Stomach (tissue), 4 donors: ENCODE results near the gene PIM3.

Experiments used
- CTCF ChIP-seq, 7 experiments: fragments of 450-650 bp in 4 of 7; fragments of 200-600 bp in 3 of 7; sonication (generic) in 3 of 7; IDR thresholded peaks; one replicate each; pipeline ENCODE4 v1.5.1; 2016 to 2019; ENCODE audit warnings: antibody characterized with exemption in 7 of 7, control low read depth in 2 of 7, mild to moderate bottlenecking in 1 of 7
- POLR2A ChIP-seq, 4 donors: fragments of 450-650 bp; IDR thresholded peaks; one replicate each; pipeline ENCODE4 v1.6.1; 2016; ENCODE audit warnings: antibody characterized with exemption in 4 of 4, control low read depth in 2 of 4, mild to moderate bottlenecking in 1 of 4, moderate library complexity in 1 of 4

DNA sequence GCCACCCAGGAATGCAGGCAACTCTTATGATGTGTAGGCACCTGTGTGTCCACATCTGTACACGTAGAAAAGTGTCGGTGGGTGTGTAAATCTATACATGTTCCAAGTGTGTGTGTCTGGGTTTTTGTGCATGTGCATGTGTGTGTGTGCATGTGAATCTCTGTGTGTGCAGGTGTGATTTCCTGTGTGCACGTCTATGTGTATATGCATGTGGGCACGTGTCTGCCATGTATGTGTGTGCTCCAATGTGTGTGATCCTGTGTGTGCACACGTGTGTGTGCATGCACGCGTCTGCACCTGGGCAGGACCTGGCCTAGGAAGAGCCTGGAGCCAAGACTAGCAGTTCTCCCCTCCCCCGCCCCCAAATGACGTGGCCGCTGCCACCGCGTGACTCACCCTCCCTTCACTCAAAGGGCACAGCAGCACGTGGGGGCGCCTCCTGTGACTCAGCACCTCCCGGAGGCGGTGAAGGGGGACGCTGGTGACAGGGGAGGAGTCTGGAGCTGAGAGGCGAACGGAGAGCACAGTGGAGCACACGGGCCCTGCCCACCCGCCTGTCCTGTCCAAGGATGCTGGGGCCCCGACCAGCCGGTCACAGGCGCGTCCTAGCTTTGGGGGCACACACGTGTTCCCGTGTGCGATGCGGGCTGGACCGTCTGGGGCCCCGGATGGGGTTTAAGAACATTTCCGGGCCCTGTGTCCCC lies 10.1 kb downstream of the PIM3 start:
- TF ChIP-seq POLR2A (IDR thresholded peaks at IDR 0.05) = peak in 2 of 4 donors; percentile 72 to 78
- no peak for TF ChIP-seq CTCF (IDR thresholded peaks at IDR 0.05)
